ENCODE data around the gene DFFA. TPM values are rescaled to one million over a fixed set of nuclear protein-coding genes. Genes with fewer than 3 reads are reported as not detected.
"Not testable (repeated sequence)": the region's sequence is repeated elsewhere in the genome, so short reads cannot be mapped to it uniquely, and the experiment has no call there.

DFFA gene
- total and polyA plus RNA-seq, 2 of the 4 experiments (the other 2 are of a cell fraction), result 28.1 to 62.6 TPM

DNA sequence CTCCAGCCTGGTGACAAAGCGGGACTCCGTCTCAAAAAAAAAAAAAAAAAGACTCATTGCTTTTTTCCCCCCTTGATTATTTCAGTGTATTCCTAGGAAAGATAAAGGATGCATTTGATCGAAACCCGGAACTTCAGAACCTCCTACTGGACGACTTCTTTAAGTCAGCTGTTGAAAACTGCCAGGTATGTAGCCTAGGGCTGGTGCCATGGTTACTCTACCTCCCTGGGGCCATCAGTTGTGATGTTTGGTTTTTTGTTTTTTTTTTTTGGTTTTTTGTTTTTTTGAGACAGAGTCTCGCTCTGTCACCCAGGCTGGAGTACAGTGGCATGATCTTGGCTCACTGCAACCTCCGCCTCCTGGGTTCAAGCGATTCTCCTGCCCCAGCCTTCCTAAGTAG, 53.6 kb downstream of the DFFA start:
- H2BK5ac ChIP-seq (ENCODE audit: low read depth, low read length, poor library complexity, severe bottlenecking); H3K18ac ChIP-seq (ENCODE audit: low read depth, low read length); H3K56ac ChIP-seq (ENCODE audit: extremely low read depth, insufficient read depth, low read length); H3K4ac ChIP-seq (ENCODE audit: low read depth, low read length); intact Hi-C loops (cut with micrococcal nuclease); H2BK15ac ChIP-seq (ENCODE audit: low read depth, low read length); H4K20me1 ChIP-seq (ENCODE audit: insufficient read depth, low read length); dilution Hi-C loops (cut with HindIII; ENCODE audit: low sequenced_read_pairs, unreplicated experiment); H2BK120ac ChIP-seq (ENCODE audit: low read depth, low read length); H4K91ac ChIP-seq (ENCODE audit: insufficient read depth, low read depth, low read length); H3K9me3 ChIP-seq (ENCODE audit: control insufficient read depth, insufficient read depth, low read length); H3K23ac ChIP-seq (ENCODE audit: low read depth, low read length); H3K14ac ChIP-seq (replicated peaks; ENCODE audit: low read depth, low read length); H3K4me3 ChIP-seq (ENCODE audit: insufficient read depth, low read depth, low read length); BruUV-seq (replicated peaks); H2AFZ ChIP-seq (replicated peaks; ENCODE audit: low read length, poor library complexity); DNase-seq; H2BK20ac ChIP-seq (ENCODE audit: low read depth, low read length); ATAC-seq (ENCODE audit: low read depth); H4K8ac ChIP-seq (ENCODE audit: low read depth in 2 of 2, low read length in 2 of 2); H3K27ac ChIP-seq (ENCODE audit: insufficient read depth, low read length); H3K4me2 ChIP-seq (ENCODE audit: low read depth, low read length); H2AK9ac ChIP-seq (replicated peaks; ENCODE audit: low read depth, low read length, poor library complexity); POLR2A ChIA-PET (ENCODE audit: unreplicated experiment); H3K27me3 ChIP-seq (ENCODE audit: control insufficient read depth, insufficient read depth, low read length); H3K4me1 ChIP-seq (ENCODE audit: control insufficient read depth, insufficient read depth, low read length); H3K9ac ChIP-seq (ENCODE audit: low read depth, low read length); H4K5ac ChIP-seq (ENCODE audit: low read depth, low read length); H2AK5ac ChIP-seq (ENCODE audit: low read depth, low read length): not testable (repeated sequence)
- in situ Hi-C loops (cut with MboI; ENCODE audit: low sequenced_read_pairs), result loop anchor here (5.0 kb wide), 1 partner anchor 41 kb away; no protein-coding TSS in a partner anchor
- Histone ChIP-seq H3K36me3 (ENCODE audit: control insufficient read depth, insufficient read depth, low read length) (peaks cover 60% of the 10 kb centered on the region), H3K79me1 (ENCODE audit: low read depth in 1 of 2, low read length in 2 of 2) (peaks cover 0 to 11% of the 10 kb centered on the region in 2 experiments; a peak in 2 of 4 replicates), H3K9me1 (ENCODE audit: insufficient read depth, low read length) (peaks cover 10% of the 10 kb centered on the region)
- CTCF ChIA-PET, result interaction anchor here (0.6 kb wide), 1 partner anchor 80 kb away, joined by 4 read pairs; no protein-coding TSS in a partner anchor
- WGBS, 2 experiments (ENCODE audit: extremely low coverage in 2 of 2, insufficient read length in 1 of 2), result 100% methylated on average over 2 of the region's 8 CpGs; no CpG with 5 or more reads in 1 of the 2 experiments

GRCh38 chr1:10415967-10416366, 56.4 kb downstream of the DFFA start:
- POLR2A ChIA-PET (ENCODE audit: unreplicated experiment), result interaction anchor here (0.6 kb wide), 1 partner anchor 147 kb away, joined by 3 read pairs; no protein-coding TSS in a partner anchor
- H2AFZ ChIP-seq (replicated peaks; ENCODE audit: low read length, poor library complexity); BruUV-seq (replicated peaks); H2AK9ac ChIP-seq (replicated peaks; ENCODE audit: low read depth, low read length, poor library complexity); H4K20me1 ChIP-seq (ENCODE audit: insufficient read depth, low read length); dilution Hi-C loops (cut with HindIII; ENCODE audit: low sequenced_read_pairs, unreplicated experiment); H3K4me1 ChIP-seq (ENCODE audit: control insufficient read depth, insufficient read depth, low read length); intact Hi-C loops (cut with micrococcal nuclease); H3K23ac ChIP-seq (ENCODE audit: low read depth, low read length); DNase-seq; ATAC-seq (ENCODE audit: low read depth); H3K9ac ChIP-seq (ENCODE audit: low read depth, low read length); H2AK5ac ChIP-seq (ENCODE audit: low read depth, low read length); H3K4me2 ChIP-seq (ENCODE audit: low read depth, low read length); H3K14ac ChIP-seq (replicated peaks; ENCODE audit: low read depth, low read length); H3K56ac ChIP-seq (ENCODE audit: extremely low read depth, insufficient read depth, low read length); H3K9me3 ChIP-seq (ENCODE audit: control insufficient read depth, insufficient read depth, low read length); H3K4me3 ChIP-seq (ENCODE audit: insufficient read depth, low read depth, low read length); H3K27me3 ChIP-seq (ENCODE audit: control insufficient read depth, insufficient read depth, low read length): not testable (repeated sequence)
- Histone ChIP-seq H2BK5ac (ENCODE audit: low read depth, low read length, poor library complexity, severe bottlenecking) (peak overlapping the region; percentile 91), H4K91ac (ENCODE audit: insufficient read depth, low read depth, low read length) (peak overlapping the region; percentile 72), H3K27ac (ENCODE audit: insufficient read depth, low read length) (peak overlapping the region; percentile 82; the same call in 1 of the 2 replicates), H2BK120ac (ENCODE audit: low read depth, low read length) (peak overlapping the region; percentile 72; the same call in 1 of the 2 replicates), H2BK20ac (ENCODE audit: low read depth, low read length) (0 out of 2 replicates have a peak overlapping the region, but pooled peaks have one; percentile 34), H2BK15ac (ENCODE audit: low read depth, low read length) (peak overlapping the region; percentile 73; the same call in 1 of the 3 replicates), H3K4ac (ENCODE audit: low read depth, low read length) (0 out of 2 replicates have a peak overlapping the region, but pooled peaks have one; percentile 43), H3K79me1 (ENCODE audit: low read depth in 1 of 2, low read length in 2 of 2) (peaks cover 0 to 22% of the 10 kb centered on the region in 2 experiments; a peak in 2 of 4 replicates), H3K9me1 (ENCODE audit: insufficient read depth, low read length) (peaks cover 10% of the 10 kb centered on the region), H4K8ac (ENCODE audit: low read depth in 2 of 2, low read length in 2 of 2) (peak overlapping the region in 1 of 2 experiments; percentile 55; a peak in 3 of 4 replicates), H4K5ac (ENCODE audit: low read depth, low read length) (peak overlapping the region; percentile 91), H3K36me3 (ENCODE audit: control insufficient read depth, insufficient read depth, low read length) (peaks cover 76% of the 10 kb centered on the region), H3K18ac (ENCODE audit: low read depth, low read length) (peak overlapping the region; percentile 47; the same call in 1 of the 2 replicates)
- WGBS, 2 experiments (ENCODE audit: extremely low coverage in 2 of 2, insufficient read length in 1 of 2), result no CpG with 5 or more reads among the region's 1 CpG
- in situ Hi-C loops (cut with MboI; ENCODE audit: low sequenced_read_pairs), result loop anchor here (5.0 kb wide), 1 partner anchor 39 kb away; no protein-coding TSS in a partner anchor
- CTCF ChIA-PET, result interaction anchor here (0.5 kb wide), 1 partner anchor 31 kb away, joined by 4 read pairs; no protein-coding TSS in a partner anchor
